ENCODE results near the gene GADD45GIP1.
A peak's percentile ranks its signal among the peaks of the same experiment; 100 is the strongest.
"Not testable (repeated sequence)": the region's sequence is repeated elsewhere in the genome, so short reads cannot be mapped to it uniquely, and the experiment has no call there.

The GADD45GIP1 gene

DNA sequence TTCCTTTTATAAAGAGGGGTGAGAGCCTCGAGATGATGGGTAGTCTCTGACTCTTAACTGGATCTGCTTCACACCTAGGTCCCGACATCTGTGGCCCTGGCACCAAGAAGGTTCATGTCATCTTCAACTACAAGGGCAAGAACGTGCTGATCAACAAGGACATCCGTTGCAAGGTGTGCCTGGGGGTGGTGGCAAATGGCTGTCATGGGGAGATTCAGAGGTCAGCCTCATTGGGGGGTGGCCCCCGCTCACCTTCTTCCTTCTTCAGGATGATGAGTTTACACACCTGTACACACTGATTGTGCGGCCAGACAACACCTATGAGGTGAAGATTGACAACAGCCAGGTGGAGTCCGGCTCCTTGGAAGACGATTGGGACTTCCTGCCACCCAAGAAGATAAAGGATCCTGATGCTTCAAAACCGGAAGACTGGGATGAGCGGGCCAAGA is 17.0 kb downstream of the GADD45GIP1 start:
- DNase-seq (ENCODE audit: low read depth): no peak

DNA sequence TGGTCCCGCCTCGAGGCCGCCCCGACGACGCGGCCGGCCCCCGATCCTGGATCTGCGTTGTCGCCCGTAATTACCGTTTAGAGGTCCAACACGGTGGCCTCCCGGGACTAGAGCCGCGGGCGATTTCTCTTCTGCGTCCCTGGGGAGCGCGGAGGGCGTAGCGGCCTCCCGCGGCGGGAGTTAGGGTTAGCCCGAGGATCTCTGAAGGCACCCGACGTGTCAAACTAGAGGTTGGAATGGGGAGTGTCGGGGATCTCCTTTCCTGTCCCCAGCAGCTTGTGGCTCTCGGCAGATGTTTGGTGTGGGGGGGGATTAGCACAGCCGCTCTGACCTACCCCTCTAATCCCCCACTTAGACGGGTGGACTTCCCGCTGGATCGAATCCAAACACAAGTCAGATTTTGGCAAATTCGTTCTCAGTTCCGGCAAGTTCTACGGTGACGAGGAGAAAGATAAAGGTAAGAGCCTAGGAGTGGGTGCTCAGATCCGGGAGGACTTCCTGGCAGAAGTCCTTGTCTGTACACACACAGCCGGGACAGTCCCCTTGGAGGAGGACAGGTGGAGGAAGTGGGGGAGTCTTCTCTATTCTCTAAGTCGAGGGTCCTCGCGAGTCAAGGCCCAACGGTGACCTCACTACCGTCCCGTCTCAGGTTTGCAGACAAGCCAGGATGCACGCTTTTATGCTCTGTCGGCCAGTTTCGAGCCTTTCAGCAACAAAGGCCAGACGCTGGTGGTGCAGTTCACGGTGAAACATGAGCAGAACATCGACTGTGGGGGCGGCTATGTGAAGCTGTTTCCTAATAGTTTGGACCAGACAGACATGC is 18.0 kb downstream of the GADD45GIP1 start:
- DNase-seq (ENCODE audit: low read depth): no peak

DNA sequence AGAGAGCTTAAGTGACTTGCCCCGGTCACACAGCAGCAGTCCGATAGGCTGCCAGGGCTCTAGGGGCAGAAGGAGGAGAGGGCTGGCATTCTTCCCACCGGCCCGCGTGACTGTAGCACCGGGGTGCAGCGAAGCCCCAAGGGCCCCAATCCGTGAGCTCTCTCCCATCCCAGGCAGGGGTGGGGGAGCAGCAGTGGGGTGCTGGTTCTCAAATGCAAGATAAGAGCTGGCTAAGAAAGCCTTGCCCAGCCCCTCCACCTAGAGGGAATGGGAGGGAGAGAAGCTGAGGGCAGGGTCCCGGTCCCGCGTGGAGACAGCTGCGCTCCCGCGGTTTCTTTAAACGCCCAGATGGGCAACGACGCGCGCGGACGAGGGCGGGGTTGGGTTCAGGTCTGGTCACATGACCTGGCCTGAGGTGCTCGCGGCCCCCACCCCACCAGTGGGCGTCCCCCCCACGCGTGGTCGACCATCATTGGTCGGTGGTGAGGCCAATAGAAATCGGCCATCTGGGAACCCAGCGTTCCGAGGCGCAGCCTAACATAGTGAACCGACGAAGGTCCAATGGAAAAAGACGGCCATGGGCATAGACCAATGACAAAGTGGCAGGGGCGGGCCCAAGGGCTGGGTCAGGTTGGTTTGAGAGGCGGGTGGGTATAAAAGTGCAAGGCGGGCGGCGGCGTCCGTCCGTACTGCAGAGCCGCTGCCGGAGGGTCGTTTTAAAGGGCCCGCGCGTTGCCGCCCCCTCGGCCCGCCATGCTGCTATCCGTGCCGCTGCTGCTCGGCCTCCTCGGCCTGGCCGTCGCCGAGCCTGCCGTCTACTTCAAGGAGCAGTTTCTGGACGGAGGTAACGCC is 18.9 kb downstream of the GADD45GIP1 start, which contains the start of gene CALR:
TSS of gene CALR (plus strand) at position 683 of the 852 bp plus-strand sequence. CDS start at position 754, 71 bp downstream.
- DNase-seq (ENCODE audit: low read depth): peak; percentile 98

DNA sequence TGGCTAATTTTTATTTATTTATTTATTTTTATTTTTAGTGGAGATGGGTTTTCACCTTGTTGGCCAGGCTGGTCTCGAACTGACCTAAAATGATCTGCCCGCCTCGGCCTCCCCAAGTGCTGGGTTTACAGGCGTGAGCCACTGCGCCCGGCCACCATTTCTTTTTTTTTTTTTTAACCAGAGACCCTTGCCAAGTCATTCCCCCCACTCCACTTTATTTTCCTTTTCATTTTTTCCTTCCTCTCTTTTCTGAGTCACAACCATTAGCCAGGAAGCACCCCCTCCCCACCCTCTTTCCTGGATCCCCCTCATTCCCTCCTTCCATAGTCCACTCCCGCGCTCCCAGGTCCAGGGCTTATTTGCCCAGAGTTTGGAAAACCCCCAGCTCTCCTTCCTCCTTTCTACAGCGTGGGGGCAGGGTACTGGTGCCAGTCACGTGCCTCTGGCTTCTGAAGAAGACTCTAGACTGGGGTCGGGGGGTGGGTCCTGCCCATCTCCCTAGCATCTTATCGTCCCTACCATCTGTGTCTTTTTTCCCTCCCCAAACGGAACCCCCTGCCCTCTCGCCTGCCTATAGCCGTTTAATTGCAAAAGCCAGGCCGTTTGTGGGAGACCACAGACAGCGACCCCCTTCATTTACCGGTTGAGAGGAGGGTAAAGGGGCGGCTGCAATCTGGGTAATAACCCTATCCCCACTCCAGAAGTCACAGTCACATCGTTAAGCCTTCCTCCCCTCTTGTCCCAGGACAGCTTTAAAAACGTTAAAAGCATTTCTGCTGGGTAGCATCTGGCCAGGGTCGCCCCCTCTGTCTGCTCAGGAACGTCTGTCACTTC is 19.7 kb downstream of the GADD45GIP1 start:
- no peak for DNase-seq (ENCODE audit: low read depth)

DNA sequence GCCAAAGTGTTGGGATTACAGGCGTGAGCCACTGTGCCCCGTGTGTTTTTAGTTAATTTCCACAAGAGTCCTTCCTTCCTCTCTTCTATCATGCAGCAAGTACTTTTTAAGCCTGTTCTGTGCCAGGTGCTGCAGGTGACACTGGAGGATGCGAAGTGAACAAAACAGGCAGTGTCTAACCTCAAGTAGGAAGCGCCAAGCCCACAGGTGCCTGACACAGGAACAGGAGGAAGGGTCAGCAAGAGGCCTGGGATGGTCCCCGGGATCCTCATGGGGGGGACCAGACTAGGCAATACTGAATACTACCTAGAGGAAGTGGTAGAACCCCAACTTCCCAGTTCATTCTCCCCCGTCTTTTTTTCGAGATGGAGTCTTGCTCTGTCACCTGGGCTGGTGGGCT is 20.4 kb downstream of the GADD45GIP1 start:
- DNase-seq (ENCODE audit: low read depth): no peak

DNA sequence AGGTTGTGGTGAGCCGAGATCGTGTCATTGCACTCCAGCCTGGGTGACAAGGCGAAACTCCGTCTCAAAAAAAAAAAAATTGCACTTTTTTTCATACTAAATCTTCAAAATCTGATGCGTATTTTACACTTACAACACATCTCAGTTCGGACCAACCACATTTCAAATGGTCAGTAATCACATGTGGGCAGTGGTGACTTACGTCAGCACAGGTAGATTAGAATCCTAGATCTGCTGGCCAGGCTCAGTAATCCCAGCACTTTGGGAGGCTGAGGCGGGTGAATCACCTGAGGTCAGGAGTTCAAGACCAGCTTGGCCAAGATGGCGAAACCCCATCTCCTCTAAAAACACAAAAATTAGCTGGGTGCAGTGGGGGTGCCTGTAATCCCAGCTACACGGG is 22.0 kb downstream of the GADD45GIP1 start:
- DNase-seq (ENCODE audit: low read depth): no peak

DNA sequence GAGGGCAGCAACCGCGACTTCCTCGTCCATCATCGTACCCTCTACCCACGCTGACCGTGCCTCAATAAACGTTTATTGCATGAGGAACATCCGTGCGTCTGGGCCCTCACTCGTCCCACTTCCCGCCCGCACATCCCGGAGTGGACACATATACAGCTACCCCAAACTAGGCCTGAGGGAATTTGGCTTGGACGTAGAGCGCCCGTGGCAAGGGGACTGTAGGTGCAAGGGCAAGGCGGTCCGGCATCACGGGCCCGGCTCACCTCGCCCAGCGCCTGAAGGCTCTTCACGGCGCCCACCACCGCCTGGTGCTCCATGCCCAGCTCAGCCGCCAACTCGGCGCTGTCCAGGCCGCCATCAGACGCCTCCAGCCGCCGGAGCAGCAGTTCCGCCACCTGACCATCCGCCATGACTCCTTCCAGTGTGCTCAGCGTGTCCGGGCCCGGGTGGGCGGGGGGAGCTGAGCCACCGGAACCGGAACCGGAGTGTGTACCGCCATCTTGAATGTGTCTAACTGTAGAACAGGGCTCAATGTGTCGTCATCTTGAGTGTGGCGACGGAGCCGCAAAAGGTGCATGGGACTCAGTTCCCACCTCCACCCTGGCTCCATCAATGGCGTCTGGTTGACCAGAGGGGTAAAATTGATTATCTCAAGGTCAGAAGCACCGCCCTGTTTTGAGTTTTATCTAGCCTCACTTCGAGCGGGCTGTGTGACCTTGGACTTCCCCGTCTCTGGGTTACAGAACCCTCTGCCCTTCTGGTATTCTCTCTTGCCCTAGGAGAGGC is 23.5 kb downstream of the GADD45GIP1 start, which contains the start of gene FARSA:
TSS of gene FARSA (minus strand) at position 425 of the 786 bp plus-strand sequence. CDS start at position 410, 15 bp downstream.
- DNase-seq (ENCODE audit: low read depth): peak; percentile 80

DNA sequence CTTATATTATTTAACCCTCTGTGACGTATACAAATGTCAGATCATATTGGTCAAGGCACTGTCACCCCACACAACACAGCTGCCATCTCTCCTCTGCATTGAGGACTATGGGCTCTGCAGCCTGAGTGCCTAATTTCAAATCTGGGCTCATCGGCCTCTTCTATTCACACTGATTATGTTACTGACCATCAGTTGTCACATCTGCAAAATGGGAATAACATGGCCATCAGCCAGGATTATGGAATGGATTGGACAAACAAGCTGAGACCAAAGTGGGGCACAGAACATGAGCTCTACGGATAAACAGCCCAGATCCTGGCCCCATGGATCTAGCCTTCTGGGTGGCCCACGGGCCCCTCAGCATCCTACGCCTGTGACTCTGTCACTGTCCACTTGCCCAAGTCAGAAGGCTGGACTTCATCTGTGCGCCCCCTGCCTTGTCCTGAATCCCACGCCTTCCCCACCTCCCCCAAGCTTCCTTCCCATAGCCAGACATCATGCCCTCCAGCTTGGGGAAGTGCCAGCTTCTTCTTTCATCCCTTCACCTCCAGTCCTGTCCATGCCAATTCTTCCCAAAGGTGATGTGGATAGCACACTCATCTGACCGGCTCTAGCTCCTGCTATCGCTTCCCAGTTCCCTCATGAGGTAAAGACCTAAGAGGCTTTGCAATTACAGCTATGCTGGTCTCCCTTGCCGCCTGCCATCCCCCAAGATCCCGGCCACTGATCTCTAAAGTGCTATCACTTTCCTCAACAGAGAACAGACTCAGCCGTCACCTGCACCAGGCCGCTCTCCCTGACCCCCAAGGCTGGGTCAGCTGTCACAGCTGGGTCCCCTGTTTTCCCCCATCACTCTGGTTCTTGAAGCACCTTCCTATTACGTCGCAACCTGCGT is 24.4 kb downstream of the GADD45GIP1 start:
- no peak for DNase-seq (ENCODE audit: low read depth)

DNA sequence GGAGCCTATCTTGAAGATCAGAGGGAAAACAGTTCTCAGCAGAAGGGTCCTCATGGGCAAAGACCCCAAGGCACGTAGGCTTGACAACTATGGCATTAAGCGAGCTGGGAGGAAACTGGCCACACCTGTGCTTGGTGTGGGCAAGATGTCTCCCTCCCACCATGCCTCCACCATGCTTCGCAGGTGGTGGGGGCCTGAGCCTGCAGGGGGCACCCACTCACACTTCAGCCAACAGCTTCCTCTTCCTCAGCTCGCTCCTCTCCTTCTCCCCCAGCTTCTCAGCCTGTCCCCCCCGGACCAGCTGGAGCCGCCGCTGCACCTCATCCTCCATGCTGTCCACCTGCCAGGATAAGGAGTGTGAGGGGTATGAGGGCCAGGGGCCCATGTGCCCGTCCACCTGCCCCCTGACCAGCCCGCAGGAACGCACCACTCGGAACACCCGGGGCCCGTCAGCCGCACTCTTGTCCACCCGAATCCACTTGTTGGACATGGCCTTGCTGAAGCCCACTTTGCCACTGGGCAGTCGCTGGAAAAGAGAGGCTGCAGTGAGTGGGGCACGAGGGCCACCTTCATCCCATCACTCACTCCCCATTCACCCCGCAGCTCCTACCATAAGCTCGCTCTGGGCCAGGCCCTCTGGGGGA is 26.9 kb downstream of the GADD45GIP1 start:
- no peak for DNase-seq (ENCODE audit: low read depth)

DNA sequence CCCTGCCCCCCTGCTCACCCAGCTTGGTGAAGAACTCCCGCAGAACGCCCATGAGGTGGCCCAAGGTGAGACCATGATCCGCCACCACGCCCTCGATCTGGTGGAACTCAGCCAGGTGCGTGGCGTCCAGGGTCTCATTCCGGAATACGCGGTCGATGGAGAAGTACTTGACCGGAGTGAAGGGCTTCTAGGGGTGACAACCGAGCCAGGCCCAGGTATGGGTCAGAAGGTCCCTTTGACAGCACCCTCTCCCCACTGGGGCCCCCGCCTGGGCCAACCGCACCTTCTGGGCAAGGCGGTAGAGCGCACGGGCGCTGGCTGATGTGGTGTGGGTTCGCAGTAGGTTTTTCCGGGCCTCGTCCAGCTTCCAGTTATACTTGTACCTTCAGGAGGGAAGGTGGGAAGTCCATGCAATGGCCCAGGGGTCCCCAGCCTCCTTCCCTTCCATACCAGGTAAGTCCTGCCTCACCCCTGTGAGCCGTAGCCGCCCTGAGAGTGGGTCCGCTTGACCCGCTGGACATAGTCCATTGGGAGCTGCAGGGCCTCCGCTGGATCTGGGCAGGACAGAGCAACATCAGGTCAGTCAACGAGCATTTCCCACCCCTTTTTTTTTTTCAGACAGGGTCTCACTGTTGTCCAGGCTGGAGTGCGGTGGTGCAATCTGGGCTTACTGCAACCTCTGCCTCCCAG is 32.3 kb downstream of the GADD45GIP1 start:
- DNase-seq (ENCODE audit: low read depth): no peak

DNA sequence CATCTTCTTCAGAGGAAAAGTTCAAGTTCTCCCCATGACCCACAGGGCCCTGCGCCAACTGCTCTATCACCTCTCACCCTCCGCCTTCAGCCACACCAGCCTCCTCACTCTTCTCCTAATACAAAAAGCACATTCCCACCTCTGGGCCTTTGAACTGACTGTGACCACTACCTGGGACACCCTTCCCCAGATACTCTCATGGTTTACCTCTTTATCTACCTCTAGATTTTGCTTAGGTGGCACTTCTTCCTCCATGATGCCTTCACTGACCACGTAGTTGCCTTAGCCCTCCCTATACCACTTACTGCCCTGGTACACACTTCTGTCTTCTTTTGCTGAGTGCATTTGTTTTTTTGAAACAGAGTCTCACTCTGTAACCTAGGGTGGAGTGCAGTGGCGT is 34.1 kb downstream of the GADD45GIP1 start:
- DNase-seq (ENCODE audit: low read depth): no peak

DNA sequence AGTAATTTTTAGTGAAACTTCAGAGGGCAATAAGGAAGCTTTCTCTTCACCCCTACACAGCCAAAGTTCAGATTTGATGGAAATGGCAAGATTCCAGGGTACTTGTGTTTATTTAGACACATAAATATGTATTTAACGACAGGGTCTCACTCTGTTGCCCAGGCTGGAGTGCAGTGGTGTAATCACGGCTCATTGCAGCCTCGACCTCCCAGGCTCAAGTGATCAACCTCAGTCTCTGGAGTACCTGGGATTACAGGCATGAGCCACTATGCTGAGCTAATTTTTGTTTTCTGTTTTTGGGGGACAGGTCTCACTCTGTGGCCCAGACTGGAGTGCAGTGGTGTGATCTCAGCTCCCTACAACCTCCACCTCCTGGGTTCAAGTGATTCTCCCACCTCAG is 36.0 kb downstream of the GADD45GIP1 start:
- DNase-seq (ENCODE audit: low read depth): no peak

DNA sequence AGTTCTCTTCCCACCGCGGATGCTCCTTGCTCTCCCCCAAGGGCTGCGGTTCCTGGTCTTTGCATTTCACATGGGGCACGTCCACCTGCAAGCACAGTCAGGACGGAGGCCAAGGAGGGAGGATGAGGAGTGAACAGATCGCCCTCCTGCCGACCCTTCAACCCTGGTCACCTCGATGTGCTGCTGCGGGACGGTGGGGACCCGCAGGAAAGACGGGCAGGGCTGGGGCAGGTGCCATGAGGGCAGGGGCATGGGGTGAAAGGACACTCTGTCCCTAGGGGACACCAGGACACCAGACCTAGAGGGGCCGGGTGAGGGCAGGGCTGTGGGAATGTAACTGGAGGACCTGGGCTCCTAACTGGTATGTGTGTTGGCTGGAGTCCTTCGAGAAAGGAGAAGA is 38.8 kb downstream of the GADD45GIP1 start:
- no peak for DNase-seq (ENCODE audit: low read depth)

DNA sequence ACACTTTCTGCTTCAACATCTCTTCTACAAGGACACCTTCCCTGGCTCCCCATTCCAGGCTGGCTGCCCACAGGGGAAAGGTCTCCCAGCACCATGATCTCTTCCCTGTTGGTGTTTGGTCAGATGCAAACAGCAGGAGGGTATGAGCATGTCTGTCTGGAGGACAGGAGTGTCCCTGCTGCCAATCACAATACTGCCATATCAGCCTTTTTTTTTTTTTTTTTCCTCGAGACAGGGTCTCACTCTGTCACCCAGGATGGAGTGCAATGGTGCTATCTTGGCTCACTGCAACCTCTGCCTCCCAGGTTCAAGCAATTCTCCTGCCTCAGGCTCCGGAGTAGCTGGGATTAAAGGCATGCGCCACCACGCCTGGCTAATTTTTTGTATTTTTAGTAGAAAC is 41.2 kb downstream of the GADD45GIP1 start:
- DNase-seq (ENCODE audit: low read depth): not testable (repeated sequence)

DNA sequence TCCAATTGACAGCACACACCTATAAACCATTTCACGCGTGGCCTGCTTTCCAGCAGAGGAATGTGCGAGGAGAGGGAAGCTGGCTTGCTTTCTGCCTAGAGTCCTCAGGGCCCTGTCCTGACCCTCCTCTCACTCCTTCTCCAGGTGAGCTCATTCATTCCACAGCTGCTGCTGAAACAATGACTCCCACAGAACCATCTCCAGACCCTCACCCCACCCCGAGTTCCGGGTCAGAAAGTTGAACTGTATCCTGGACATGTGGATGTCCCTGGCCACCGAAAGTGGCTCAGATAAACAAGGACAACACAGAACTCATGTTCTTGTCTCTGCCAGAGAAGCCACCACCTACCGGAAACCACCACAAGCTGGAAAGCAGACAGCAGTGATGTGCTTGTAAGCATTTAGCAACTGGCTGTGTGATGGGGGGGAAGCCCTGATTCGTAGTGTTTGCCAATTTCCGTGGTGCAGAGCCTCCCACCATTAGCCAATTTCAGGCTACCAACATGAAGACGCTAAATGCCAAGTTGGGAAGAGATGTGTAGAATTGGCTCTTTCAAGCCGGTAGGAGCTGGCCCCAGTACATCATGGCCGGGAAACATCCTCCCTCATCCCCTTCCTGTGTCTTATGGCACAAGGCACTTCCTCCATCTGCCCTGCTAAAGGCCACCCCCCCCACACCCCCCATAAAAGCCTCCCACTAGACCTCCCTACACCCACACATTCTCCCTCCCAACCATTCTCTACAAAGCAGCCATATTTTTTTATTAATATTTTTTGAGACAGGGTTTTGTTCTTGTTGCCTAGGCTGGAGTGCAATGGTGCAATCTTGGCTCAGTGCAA is 43.0 kb downstream of the GADD45GIP1 start:
- DNase-seq (ENCODE audit: low read depth): no peak

DNA sequence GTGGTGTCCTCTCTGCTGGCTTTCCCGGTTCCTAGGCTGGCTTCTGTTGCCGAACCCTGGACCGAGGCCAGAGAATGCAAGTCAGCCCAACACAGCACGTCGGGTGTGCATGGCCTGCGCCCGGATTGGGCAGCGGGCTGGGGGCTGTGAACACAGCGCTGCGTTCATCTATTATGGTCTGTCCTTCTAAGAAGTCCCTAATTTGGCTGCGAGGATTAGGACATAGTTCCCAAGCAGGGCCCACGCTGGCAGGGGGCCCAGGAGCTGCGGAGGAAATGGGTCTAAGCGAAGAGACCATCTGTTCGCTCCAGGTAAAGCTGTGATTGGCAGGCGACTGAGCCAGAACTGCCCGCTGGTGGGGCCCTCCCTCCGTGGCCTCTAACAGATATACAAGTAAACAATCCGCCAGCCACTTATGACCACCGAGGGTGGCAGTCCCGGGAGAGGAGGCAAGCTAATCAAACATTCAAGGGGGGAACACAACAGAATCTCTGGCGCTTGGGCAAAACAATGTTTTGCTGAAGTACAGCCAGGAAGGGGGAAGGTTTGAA is 43.9 kb downstream of the GADD45GIP1 start:
- DNase-seq (ENCODE audit: low read depth): no peak

DNA sequence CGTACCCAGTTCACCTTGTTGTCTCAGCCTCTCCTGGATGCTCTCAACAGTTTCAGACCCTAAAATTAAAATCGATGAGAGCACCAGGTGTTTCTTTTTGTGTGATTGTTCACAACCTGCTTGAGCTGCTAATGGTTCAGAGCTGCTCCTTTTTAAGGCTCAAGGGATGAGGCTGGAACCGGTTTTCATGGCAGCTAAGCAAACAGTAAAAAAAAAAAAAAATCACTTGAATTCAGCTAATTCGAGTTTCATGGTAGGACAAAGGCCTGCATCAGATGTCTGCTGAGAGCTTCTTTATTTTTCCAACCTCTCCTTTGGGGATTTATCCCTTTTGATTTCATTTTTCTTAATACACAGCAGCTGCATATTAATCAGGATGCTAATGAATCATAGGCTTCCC is 44.5 kb downstream of the GADD45GIP1 start:
- DNase-seq (ENCODE audit: low read depth): no peak

DNA sequence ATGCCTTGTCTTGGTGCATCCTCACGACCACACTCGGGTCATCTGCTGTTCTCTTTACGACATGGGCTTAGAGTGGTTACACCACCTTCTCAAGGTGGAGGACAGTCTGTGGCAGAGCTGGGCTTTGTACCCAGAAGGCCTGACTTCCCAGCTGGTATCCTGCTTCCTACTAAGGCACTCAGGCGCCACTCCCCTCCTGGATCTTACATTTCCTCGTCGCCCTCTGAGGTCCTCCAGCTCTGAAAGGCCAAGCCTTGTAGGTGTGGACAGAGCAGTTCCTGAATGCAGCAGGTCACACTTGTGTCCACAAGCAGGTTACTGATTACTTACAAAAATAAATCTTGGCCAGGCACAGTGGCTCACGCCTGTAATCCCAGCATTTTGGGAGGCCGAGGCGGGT is 49.9 kb downstream of the GADD45GIP1 start:
- DNase-seq (ENCODE audit: low read depth): no peak
